HEK293 (cell line): ENCODE measurements around the gene FANCL.
"Not testable (repeated sequence)": the region's sequence is repeated elsewhere in the genome, so short reads cannot be mapped to it uniquely, and the experiment has no call there.

ENCODE experiments used
- CTCF ChIA-PET: fragments of 350-600 bp; formaldehyde crosslinking; extraction: SDS; loops from one replicate; lab custom pipeline; 2021; ENCODE audit warnings: antibody characterized with exemption; lab: Yijun Ruan, JAX
- POLR2A ChIA-PET: fragments of 300-600 bp; formaldehyde crosslinking; extraction: SDS; loops from one replicate; lab custom pipeline; 2020; ENCODE audit warnings: antibody characterized with exemption, inconsistent platforms; lab: Yijun Ruan, JAX
- H3K27ac ChIP-seq: fragments of 200-500 bp; sonication (Bioruptor generic); 2 replicates; pipeline ENCODE4 v1.5.1; 2014; ENCODE audit warnings: low read depth, low read length, control low read depth, inconsistent platforms; ENCODE audit errors: extremely low read depth
- H3K36me3 ChIP-seq, 2 experiments: fragments of 200-500 bp in 1 of 2; sonication (Bioruptor generic) in 1 of 2; 1 replicate in 1 of 2; 2 replicates in 1 of 2; pipeline ENCODE4 v1.5.1; 2014 to 2017; ENCODE audit warnings: inconsistent platforms in 2 of 2, low read length in 2 of 2; ENCODE audit not compliant: control insufficient read depth in 2 of 2, insufficient read depth in 1 of 2
- H3K4me1 ChIP-seq: fragments of 200-500 bp; sonication (Bioruptor generic); 2 replicates; pipeline ENCODE4 v1.5.1; 2014; ENCODE audit warnings: mild to moderate bottlenecking, low read length, inconsistent platforms; ENCODE audit not compliant: control insufficient read depth, insufficient read depth
- H3K4me3 ChIP-seq: 2 replicates; pipeline ENCODE4 v1.5.1; 2011; ENCODE audit warnings: low read depth, mild to moderate bottlenecking, control low read depth, low read length, moderate library complexity
- H3K9me3 ChIP-seq: fragments of 200-500 bp; sonication (Bioruptor generic); 2 replicates; pipeline ENCODE4 v1.5.1; 2014; ENCODE audit warnings: low read depth, low read length, inconsistent platforms; ENCODE audit not compliant: control insufficient read depth, insufficient read depth
- SP2 ChIP-seq: fragments of 450-650 bp; formaldehyde crosslinking; IDR thresholded peaks from 2 replicates; pipeline ENCODE4 v1.5.1; 2016; ENCODE audit warnings: missing biosample characterization, missing genetic modification characterization
- ZFP3 ChIP-seq: fragments of 450-650 bp; formaldehyde crosslinking; IDR thresholded peaks from 2 replicates; pipeline ENCODE4 v1.5.1; 2016; ENCODE audit warnings: low read depth, missing biosample characterization, missing genetic modification characterization
- ZNF10 ChIP-seq: fragments of 450-650 bp; formaldehyde crosslinking; IDR thresholded peaks from 2 replicates; pipeline ENCODE4 v1.5.1; 2017; ENCODE audit warnings: missing biosample characterization, missing genetic modification characterization
- ZNF169 ChIP-seq: fragments of 450-650 bp; formaldehyde crosslinking; IDR thresholded peaks from 2 replicates; pipeline ENCODE4 v1.5.1; 2016; ENCODE audit warnings: missing biosample characterization, missing genetic modification characterization
- ZNF174 ChIP-seq: fragments of 450-650 bp; formaldehyde crosslinking; IDR thresholded peaks from 2 replicates; pipeline ENCODE4 v1.5.0; 2017; ENCODE audit warnings: missing biosample characterization, mild to moderate bottlenecking, missing genetic modification characterization

The FANCL gene

GRCh38 chr2:58122040-58122439, 119.1 kb downstream of the FANCL start (continued):
- no peak for TF ChIP-seq ZFP3 (tag by site-specific recombination)

GRCh38 chr2:58120626-58121229, 120.4 kb downstream of the FANCL start:
- TF ChIP-seq SP2 (tag by site-specific recombination) (no peak), ZNF169 (peak; percentile 90; the same call in 1 of the 2 replicates)
- Histone ChIP-seq H3K4me3 (no peak overlapping the region), H3K27ac (no peak overlapping the region), H3K4me1 (no peaks in the 10 kb centered on the region), H3K9me3 (no peaks in the 10 kb centered on the region), H3K36me3 (no peaks in the 10 kb centered on the region; a peak in 1 of 3 replicates)
- ChIA-PET POLR2A (no interaction called here), CTCF (interaction anchor here (0.8 to 1.2 kb wide), 2 partner anchors 11 to 307 kb away, joined by 3 to 4 read pairs; no protein-coding TSS in a partner anchor)

GRCh38 chr2:58113563-58113962, 127.6 kb downstream of the FANCL start:
- H3K27ac ChIP-seq, H3K4me3 ChIP-seq, H3K4me1 ChIP-seq, H3K36me3 ChIP-seq, POLR2A ChIA-PET, H3K9me3 ChIP-seq, CTCF ChIA-PET: not testable (repeated sequence)

- no peak overlapping the region for H3K27ac ChIP-seq
- CTCF ChIA-PET, result interaction anchor here (0.7 kb wide), 3 partner anchors 15 to 167 kb away, joined by 3 to 4 read pairs (median 3); no protein-coding TSS in a partner anchor
Measured at GRCh38 chr2:58110765-58111164, 130.4 kb downstream of the FANCL start.

GRCh38 chr2:58109481-58109880, 131.6 kb downstream of the FANCL start:
- ChIA-PET POLR2A (no interaction called here), CTCF (no interaction called here)
- H3K36me3 ChIP-seq, result no peaks in the 10 kb centered on the region
- no peaks in the 10 kb centered on the region for H3K4me1 ChIP-seq
- TF ChIP-seq ZNF10 (tag by site-specific recombination), result no peak
- no peak overlapping the region for H3K27ac ChIP-seq
- no peak overlapping the region for H3K4me3 ChIP-seq
- H3K9me3 ChIP-seq, result no peaks in the 10 kb centered on the region

More at GRCh38 chr2:58110765-58111164, 130.4 kb downstream of the FANCL start:
- no peaks in the 10 kb centered on the region for H3K9me3 ChIP-seq
- H3K4me1 ChIP-seq, result no peaks in the 10 kb centered on the region
- POLR2A ChIA-PET, result no interaction called here
- TF ChIP-seq ZNF174 (tag by site-specific recombination), result no peak
- no peak overlapping the region for H3K4me3 ChIP-seq
- no peaks in the 10 kb centered on the region for H3K36me3 ChIP-seq
